K562 (cell line): ENCODE measurements around the gene VSIG10L2.

Experiments
- ETS1 ChIP-seq: conservative IDR thresholded peaks from 2 replicates; pipeline ENCODE4 v1.6.1; 2011; ENCODE audit warnings: low read depth, mild to moderate bottlenecking, low read length; ENCODE audit not compliant: control insufficient read depth
- FOSL1 ChIP-seq: fragments of 200-800 bp; sonication (Bioruptor generic); conservative IDR thresholded peaks from 2 replicates; pipeline ENCODE4 v1.6.1; 2016; ENCODE audit warnings: missing genetic modification characterization, missing compliant biosample characterization
- GABPA ChIP-seq: fragments of 200-800 bp; sonication (Bioruptor generic); conservative IDR thresholded peaks from 2 replicates; pipeline ENCODE4 v1.6.1; 2016; ENCODE audit warnings: low read depth, missing genetic modification characterization, missing compliant biosample characterization
- HMBOX1 ChIP-seq: sonication (generic); IDR thresholded peaks from 2 replicates; pipeline ENCODE4 v1.6.1; 2016
- JUND ChIP-seq, 2 experiments: IDR thresholded peaks; 2 replicates in 1 of 2; 3 replicates in 1 of 2; pipeline ENCODE4 v1.6.1; 2011; ENCODE audit warnings: borderline replicate concordance in 2 of 2, low read depth in 2 of 2, low read length in 2 of 2, improper control_type of control experiment in 1 of 2, missing biosample characterization in 1 of 2, missing genetic modification characterization in 1 of 2, missing genetic modification reagents in 1 of 2

DNA sequence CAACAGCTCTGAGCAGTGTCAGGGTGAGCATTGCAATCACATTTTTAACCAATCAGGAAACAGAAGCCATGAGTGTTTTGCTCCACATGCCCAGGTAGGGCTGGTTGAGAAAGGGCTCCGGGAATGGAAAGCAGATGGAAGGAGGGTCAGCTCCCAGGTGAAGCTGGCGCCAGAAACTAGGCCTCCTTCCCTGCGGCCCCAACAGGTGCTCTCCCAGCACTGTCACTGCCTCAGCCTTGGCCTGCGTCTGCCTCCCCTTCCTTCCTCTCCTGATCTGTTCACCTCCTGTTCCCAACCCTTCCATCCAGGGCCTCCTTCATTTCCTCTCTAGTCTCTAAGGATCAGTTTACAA, 4.6 kb upstream of the VSIG10L2 start:
- TF ChIP-seq FOSL1 (tag) (no peak), JUND (IDR thresholded peaks at IDR 0.05; ENCODE audit: borderline replicate concordance, low read depth, low read length) (no peak), JUND (tag; IDR thresholded peaks at IDR 0.05; ENCODE audit: borderline replicate concordance, low read depth, low read length) (no peak), GABPA (tag) (no peak), HMBOX1 (no peak), ETS1 (no peak)
